ENCODE data around the gene TRIM3.
"Not testable (repeated sequence)": the region's sequence is repeated elsewhere in the genome, so short reads cannot be mapped to it uniquely, and the experiment has no call there.

TRIM3 gene

DNA sequence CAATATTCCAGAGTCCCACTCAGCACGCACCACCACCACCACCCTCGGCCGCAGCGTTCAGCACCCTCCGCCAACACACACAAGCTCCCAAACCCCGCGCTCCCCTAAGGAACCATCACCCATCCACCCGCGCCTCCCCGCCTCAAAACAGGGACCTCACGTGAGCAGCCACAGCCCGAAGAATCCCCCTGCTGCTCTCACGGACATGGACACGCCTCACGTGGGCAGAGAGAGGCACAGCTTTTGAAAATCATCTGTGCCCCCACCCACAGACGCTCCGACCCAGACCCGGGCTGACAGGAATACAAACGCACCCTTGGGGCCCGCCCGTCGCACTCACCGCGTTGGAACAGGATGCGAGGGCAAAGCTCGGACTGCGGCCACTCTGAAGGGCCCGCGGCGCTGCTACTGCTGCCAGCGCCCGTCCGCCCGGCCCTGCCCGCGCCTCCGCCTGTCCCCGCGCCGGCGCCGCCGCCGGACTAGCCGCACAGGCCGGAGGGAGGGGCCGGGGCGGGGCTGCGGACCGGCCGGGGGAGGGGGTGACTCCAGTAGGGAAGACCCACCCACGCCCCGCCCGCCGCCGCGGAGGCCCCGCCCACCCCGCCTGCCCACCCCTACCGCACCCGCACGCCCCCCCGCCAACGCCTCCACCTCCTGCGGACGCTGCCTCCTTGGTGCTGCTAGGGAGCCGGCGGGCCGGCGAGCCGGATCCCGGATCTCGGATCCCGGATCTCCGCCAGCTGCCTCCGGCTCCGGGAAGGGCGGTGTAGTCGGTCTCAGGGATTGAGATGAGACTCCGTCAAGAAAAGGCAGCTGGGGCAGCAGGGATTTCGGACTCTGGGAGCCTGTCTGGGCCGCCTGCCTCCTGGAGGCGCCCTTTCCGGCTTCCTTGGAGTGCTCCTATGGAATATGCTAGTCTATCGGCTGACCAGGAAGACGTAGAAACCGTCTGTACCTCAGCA, at the start of gene TRIM3:
Gene TRIM3 (minus strand): TSS at position 491 of the 962 bp plus-strand sequence. CDS start 8,246 bp downstream, outside the sequence.
- peak; percentile 73 for DNase-seq (ENCODE audit: low read depth)

DNA sequence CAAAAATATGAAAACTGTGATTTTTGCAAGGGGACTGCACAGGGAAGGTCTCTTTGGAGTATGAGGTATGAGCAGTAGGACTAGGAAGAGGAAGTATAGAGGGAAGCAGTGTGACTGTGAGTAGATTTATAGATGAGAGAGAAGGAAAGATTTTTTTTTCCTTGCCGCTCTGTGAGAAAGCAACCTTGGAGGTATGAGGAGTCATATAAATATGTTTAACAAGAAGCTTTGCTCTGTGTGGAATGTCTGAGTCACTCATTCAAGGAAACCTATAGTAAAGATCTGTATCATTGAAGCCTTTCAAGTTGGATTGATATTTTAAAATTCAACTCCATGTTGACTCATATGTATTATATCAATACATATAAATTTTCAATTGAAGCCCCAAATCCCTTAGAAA, 49.5 kb upstream of the TRIM3 start:
- no peak for DNase-seq (ENCODE audit: low read depth)

DNA sequence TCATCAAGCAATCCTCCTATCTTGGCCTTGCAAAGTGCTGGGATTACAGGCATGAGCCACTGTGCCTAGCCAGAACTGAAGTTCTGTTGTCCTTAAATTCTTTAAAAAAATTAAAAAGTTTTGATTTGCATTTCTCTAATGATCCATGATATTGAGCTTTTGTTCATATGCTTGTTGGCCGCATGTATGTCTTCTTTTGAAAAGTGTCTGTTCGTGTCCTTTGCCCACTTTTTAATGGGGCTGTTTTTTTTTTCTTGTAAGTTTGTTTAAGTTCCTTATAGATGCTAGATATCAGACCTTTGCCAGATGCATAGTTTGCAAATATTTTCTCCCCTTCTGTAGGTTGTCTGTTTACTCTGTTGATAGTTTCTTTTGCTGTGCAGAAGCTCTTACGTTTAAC, 48.2 kb upstream of the TRIM3 start:
- DNase-seq (ENCODE audit: low read depth), result not testable (repeated sequence)

DNA sequence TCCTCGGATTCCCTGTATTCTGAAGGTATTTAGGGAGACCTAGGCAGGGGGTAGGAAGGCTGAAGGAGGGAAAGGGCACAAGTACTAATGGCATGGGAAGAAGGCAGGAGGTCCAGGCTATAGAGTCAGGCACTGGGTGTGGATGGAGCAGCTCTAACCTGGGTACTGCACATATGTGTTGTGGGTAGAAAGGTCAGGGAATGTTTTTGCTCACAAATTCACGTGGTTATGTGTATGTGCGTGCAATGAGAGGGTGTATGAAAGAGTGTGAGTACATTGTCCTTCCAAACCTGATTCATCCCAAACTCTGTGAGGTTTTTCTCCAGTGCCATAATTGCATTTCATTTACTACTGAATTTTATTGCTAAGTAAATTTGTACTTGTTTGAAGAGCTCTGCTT, 46.5 kb upstream of the TRIM3 start:
- no peak for DNase-seq (ENCODE audit: low read depth)

DNA sequence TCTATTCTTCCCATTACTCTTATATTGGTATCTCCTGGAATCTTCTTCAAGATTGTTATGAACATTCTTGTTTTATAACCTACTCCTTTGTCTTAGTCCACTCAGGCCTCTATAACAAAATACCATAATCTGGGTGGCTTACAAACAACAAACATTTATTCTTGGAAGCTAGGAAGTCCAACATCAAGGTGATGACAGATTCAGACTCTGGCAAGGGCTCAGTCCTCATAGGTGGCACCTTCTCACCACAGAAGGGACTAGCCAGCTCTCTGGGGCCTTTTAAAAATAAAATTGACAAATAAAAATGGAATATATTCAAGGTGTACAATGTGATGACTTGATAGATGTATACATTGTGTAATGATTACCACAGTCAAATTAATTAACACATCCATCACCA, 43.1 kb upstream of the TRIM3 start:
- DNase-seq (ENCODE audit: low read depth), result no peak

DNA sequence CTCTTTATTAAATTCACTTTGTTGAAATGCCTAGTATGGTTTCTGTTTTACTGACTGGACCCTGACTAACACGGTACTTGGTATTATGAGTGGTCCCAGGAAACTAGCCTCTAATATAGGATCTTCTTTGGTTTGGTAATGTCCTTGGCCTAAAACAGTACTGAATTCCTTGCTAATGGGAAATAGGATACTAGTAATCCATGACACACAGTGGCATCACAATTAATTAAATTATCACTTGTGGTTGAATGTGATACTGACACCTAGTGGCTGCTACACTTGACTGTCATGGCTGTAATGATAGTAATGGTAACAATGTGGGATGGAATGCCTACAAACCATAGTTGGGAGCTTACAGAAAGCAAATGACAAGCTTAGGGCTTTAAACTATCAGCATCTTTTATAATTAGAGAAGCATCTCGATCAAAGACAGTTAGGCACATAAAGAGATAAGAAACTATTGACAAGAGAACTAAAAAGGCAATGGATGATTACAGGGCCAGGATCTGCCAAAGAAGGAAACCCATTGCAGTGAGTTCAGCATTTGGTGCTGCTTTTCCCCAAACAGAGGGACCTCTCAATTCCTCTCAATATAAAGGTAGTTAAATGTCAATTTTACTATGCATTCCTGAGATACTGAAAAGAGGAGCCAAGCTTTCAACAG, 32.0 kb upstream of the TRIM3 start:
- no peak for DNase-seq (ENCODE audit: low read depth)

DNA sequence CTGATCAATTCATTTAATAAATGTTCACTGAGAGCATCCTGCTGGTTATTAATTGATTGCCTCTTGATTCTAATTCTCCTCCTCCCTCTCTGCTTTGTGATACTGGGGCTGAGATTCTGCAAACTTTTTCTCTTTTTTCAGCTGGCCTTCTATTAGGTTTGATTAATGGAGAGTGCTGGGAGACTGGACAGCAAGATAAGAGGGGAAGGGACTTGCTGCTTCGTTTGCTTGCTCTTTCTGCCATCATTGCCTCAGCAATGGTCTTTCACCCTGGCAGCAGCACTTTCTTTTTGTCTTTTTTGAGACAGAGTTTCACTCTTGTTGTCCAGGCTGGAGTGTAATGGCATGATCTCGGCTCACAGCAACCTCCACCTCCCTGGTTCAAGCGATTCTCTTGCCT, 30.4 kb upstream of the TRIM3 start:
- DNase-seq (ENCODE audit: low read depth), result no peak

DNA sequence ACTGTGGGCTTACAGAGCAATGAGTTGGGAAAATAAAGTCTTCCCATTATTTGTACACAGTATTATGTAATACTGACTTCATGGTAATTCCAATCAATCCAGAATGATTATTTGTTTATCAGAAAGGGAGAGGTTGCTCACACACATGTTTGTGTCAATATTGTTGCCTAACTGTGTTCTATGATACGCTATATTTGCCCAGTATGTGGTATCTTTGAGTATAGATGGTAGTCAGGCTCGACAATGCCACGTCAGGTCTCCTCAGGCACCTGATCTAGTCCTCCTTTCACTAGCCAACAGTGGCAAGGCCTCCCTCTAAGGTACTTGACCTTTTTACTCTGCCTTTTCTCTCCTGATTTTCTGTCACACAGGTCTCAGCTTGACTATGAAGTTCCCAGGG, 28.6 kb upstream of the TRIM3 start:
- no peak for DNase-seq (ENCODE audit: low read depth)

DNA sequence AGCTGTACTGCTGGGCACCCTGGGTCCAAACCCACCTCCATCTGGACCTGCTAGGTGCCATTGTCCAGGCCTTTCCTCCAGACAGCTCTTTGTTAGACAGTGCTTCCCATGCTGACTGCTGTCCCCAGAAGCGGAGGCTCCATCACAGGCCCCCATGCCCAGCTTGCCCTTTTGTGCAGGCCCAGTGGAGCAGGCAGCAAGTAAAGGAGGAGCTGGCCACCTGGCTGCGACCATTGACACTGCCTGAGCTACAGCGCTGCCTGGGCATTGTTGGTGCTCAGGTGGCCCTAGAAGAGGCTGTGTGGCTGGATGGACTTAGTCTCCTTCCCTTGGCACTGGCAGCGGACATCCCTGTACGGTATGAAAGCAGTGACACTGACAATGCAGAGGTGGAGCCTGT, 24.8 kb upstream of the TRIM3 start:
- no peak for DNase-seq (ENCODE audit: low read depth)

DNA sequence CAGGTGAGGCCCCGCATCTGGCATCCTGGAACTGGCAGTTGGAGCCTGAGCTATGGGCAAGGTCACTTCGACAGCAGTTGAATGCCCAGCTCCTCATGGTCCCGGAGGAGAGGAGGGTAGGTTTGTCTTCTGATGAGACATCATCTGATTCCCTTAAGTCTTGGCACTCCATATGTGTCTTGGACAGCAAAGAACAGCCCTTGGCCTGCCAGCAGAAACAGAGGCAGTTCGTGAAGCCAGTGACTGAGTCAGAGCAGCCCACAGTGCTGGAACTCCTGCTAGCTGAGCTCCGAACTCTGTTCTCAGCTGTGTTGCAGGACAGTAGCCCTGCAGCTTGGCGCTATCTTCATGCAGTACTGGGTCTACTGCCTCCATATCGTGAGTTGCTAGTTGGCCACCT, 24.4 kb upstream of the TRIM3 start:
- DNase-seq (ENCODE audit: low read depth), result no peak

DNA sequence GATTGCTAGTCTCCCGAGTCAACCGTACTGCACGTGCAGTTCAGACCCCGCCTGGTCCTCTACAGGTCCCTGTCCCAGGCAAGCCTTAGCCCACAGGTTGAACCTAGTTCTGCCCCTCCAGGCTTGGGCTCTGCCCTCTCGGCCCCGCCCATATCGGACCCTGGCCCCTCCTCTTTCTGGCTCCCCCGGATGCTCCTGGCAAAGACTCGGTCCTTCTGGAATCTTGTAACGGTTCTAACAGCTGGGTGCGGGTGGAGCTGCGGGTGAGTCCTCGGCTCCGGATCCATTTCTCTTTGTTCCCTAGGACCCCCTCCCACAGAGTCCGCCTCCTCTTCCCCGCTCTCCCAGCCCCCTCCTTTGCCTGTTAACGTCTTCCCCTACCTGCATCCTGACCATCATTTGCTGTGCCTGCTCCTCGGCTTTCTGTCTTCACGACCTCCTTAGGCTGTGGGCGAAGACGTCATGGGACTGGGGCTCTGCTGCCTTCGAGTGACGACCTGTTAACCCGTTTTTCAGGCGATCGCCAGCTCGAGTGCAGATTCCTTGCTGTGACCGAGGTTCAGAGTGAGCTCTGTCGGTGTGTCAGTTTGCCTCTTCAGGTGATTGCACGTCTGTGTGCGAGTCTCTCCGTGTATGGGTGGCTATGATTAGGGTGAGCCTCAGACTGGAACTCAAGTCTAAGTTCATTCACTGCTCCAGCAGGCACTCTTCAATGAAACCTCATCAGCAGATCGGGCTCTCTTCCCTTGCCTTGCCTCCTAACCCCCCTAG, 23.5 kb upstream of the TRIM3 start, which contains the start of gene DNHD1:
Gene DNHD1 (plus strand): TSS at position 212 of the 771 bp plus-strand sequence. CDS start 936 bp downstream, outside the sequence.
- no peak for DNase-seq (ENCODE audit: low read depth)

DNA sequence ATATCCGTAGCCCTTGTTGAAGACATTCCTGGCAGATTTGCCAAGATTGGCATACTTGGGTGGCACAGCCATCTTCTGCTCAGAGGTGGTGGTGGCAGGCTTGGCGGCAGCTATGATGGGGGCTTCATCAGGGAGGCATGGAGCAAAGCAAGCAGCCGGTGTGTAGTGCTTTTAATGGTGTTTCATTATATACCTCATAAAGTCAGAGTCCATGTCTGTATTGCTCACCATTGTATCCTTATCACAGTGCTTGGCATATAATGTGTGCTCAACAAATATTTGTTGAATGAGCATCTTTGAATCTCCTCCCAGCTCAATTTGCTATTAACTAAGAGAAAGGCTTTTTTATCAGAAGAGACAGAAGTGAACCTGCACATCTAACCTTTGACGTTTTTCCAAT, 15.6 kb upstream of the TRIM3 start:
- DNase-seq (ENCODE audit: low read depth), result no peak

DNA sequence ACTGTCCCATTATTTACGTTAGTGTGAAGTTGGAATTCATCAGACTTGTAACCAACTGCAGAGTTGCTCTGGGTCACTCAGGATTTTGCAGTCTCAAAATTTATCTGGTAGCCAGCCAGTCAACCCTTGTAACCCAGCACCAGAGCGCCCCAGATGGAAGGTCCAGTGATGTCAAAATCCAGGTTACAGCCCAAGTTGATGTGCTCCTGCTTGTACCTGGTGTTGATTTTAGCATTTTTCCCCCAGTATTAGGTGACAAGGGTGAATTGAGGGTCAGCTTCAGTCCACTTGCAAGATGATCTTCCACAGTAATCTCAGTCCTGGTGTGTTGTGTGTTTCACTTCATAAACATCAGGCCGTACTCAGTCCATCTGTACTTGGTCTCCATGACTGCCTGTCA, 15.1 kb upstream of the TRIM3 start:
- DNase-seq (ENCODE audit: low read depth), result no peak

DNA sequence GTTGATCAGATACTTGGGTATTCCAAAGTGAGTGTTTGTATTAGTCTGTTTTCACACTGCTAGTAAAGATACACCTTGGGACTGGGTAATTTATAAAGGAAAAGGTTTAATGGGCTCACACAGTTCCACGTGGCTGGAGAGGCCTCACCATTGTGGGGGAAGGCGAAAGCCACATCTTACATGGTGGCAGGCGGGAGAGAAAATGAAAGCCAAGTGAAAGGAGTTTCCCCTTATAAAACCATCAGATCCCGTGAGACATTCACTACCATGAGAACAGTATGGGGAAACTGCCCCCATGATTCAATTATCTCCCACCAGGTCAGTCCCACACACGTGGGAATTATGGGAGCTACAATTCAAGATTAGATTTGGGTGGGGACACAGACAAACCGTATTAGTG, 14.6 kb upstream of the TRIM3 start:
- DNase-seq (ENCODE audit: low read depth), result no peak

DNA sequence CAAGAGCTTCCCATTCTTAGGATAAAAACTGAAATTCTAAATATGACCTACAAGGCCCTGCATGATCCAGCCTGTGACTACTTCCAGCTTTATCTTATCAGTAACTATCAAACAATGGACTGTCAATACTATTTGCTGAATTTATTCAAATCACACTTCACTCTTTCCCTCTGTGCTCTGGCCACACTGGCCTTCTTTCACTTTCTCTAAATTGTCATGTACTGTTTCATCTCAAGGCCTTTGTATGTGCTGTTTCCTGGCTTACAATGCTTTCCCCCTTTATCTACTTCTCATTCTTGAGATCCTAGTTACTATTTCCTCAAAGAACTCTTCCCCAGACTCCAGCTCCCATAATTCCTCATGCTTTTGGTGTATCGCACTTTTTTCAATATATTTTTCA, 13.2 kb upstream of the TRIM3 start:
- no peak for DNase-seq (ENCODE audit: low read depth)

DNA sequence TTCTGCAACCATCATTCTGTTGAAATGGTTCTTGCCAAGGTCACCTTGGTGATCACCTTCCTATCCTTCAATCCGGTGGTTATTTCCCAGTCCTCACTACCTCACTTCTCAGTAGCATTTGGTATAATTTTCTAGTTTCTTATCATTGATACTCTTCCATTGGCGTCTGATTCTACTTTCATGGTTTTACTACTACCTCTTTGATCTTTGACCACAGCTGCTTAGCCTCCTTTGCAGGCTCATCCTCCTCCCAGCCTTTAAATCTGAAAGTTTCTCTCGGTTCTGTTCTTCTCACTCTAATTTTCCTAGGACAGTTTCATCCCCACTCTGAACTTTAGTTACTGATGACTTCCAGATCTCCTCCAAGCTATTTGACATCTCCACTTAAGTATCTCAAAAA, 12.5 kb upstream of the TRIM3 start:
- DNase-seq (ENCODE audit: low read depth), result no peak

DNA sequence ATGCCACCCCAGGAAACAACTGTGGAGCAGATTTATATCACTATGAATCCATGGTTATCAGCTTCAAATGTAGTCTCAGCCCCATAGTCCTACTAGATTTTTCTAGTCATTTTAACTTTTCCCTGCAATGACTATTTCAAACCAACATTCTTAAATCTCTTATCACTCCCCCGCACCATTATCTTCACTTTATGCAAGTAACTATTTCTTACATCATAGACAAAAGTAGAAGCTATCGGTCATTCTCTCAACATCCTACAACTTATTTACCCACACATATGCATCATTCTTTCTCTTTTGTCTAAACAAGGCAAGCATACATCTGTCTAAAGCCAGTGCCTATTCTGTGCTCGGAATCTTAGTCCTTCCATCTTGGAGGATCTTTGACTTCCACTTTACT, 11.9 kb upstream of the TRIM3 start:
- DNase-seq (ENCODE audit: low read depth), result no peak

DNA sequence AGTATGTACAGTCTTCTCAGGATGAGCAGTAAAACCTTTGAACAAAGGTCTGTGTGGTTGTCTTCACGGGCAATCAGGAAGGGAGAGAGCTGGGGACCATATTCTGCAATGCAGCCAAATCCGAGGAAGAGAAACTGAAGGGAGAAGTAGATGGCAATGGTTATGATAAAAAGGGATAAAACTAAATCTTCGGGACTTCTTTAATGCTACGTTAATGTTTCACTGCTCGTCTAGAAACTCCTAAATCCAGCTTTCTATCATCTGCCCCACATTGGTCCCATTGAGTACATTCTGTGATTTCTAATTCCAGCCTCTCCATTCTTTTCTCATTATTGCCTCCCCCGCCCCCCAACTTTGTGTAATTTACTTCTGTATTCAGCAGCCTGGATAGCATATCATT, 9.3 kb upstream of the TRIM3 start:
- no peak for DNase-seq (ENCODE audit: low read depth)

DNA sequence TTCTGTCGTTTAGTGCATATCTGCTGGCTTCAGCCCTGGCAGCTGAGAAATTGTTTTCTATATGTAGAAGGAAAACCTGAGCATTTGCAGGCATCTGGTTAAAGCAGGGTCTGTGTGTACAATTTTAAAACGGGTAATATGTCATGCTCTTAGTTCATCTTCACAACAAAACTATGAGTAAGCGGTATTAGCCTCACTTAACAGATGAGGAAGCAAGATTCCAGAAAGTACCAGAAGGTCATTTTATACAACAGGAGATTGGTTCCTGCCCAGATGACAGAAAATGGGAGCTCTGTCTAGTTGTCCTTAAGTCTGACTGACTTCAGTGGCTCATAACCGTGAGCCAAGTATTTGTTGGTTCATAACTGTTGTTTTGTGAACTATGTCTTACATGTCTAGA, 8.7 kb upstream of the TRIM3 start:
- DNase-seq (ENCODE audit: low read depth), result no peak

DNA sequence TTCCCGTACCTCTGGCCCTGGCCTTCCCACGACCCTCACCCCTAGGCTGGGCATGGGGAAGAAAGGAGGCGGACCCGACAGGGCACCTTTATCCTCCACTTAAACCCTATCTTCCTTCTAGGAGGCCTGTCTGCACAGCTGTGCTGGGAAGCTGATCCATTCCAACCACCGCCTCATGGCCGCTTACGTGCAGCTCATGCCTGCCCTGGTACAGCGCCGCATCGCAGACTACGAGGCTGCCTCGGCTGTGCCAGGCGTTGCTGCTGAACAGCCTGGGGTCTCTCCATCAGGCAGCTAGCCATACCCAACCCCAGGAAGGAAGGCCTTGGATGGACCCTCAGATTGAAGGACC, 8.2 kb upstream of the TRIM3 start:
- no peak for DNase-seq (ENCODE audit: low read depth)

DNA sequence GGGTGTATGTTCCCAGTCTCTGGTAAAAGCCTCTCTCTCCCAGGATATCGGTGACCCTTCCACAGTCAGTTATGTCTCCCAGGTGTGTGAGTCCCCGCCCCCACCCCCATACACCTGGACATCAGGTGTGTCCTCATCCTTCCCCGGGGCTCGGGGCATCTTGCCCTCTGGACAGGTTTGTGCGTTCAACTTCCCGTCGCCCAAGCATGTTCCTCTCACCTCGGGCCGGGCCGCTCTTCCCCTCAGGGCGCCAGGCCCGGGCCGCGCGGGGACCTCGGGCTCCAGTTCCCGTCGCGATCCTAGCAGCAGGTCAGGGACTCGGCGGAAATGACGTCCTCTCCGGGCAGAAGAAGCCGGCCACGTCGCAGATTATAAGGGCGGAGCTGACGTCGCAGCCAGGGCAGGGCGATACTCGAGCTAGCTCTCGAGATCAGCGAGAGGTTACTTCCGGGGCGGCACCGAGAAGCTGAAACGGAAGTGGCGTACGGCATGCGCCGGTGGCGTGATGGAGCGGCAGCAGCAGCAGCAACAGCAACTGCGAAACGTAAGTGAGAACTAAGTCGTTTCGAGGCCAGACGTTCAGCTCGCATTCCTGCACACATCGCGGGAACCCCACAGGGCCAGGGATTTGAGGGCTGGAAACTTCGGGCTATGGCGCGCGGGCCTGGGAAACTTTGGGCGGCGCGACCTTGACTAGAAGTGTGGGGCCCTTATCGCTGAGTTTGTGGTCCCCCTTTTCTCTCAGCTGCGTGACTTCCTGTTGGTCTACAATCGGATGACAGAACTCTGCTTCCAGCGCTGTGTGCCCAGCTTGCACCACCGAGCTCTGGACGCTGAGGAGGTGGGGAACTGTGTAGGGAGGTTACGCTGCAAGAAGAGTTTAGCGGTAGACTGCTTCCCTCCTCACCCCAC, 7.5 kb upstream of the TRIM3 start, which contains the start of the genes ARFIP2 and TIMM10B:
Gene ARFIP2 (minus strand): TSS at position 320 of the 912 bp plus-strand sequence. CDS start 910 bp downstream, outside the sequence.
Gene TIMM10B (plus strand): TSS at position 490 of the 912 bp plus-strand sequence. CDS start 16 bp downstream, at position 506.
- peak; percentile 97 for DNase-seq (ENCODE audit: low read depth)
